Thyroid gland (tissue), 4 donors: ENCODE results near the gene TMEM18. TPM values are rescaled to one million over a fixed set of nuclear protein-coding genes. Genes with fewer than 3 reads are reported as not detected.
A peak's percentile ranks its signal among the peaks of the same experiment; 100 is the strongest.

ENCODE experiments used
- DNase-seq, 2 donors: peaks; one replicate each; pipeline ENCODE4 v3.0.0-alpha.2; 2019
- H3K27ac ChIP-seq, 3 donors: fragments of 200-600 bp; sonication (generic); 1 replicate in 2 of 3; 2 replicates in 1 of 3; pipeline ENCODE4 v1.5.1; 2016 to 2019; ENCODE audit warnings: mild to moderate bottlenecking in 1 of 3, moderate library complexity in 1 of 3
- H3K27me3 ChIP-seq: fragments of 200-600 bp; sonication (generic); one replicate; pipeline ENCODE4 v1.5.1; 2019
- H3K36me3 ChIP-seq, 2 donors: fragments of 200-600 bp; sonication (generic); one replicate each; pipeline ENCODE4 v1.5.1; 2016 to 2019
- H3K4me1 ChIP-seq, 2 donors: fragments of 200-600 bp; sonication (generic); one replicate each; pipeline ENCODE4 v1.5.1; 2017 to 2019
- H3K4me3 ChIP-seq, 3 donors: fragments of 200-600 bp; sonication (generic); replicated peaks in 1 of 3; 1 replicate in 2 of 3; 2 replicates in 1 of 3; pipeline ENCODE4 v1.5.1; 2016; ENCODE audit warnings: mild to moderate bottlenecking in 1 of 3
- H3K9me3 ChIP-seq: fragments of 200-600 bp; sonication (generic); one replicate; pipeline ENCODE4 v1.5.1; 2017
- CTCF ChIP-seq, 6 experiments: fragments of 200-600 bp in 3 of 6; fragments of 450-650 bp in 3 of 6; sonication (generic) in 3 of 6; IDR thresholded peaks; one replicate each; pipeline ENCODE4 v1.5.1; 2016 to 2019; ENCODE audit warnings: antibody characterized with exemption in 6 of 6, mild to moderate bottlenecking in 2 of 6, inconsistent platforms in 1 of 6, moderate library complexity in 1 of 6
- POLR2A ChIP-seq, 2 donors: fragments of 450-650 bp; IDR thresholded peaks; one replicate each; pipeline ENCODE4 v1.6.1; 2017; ENCODE audit warnings: antibody characterized with exemption in 2 of 2, mild to moderate bottlenecking in 2 of 2, moderate library complexity in 1 of 2
- WGBS, 2 donors: methylation state at CpG; one replicate each; pipeline ENCODE4 v1.1.5; 2017; 5-methylcytosine and 5-hydroxymethylcytosine counted together
- intact Hi-C: fragments of 100-400 bp; cut with DNase I; formaldehyde crosslinking; loops from one replicate; pipeline ENCODE4 v1.15.1; 2023
- total RNA-seq, 4 donors: library from RNA; depleted of rRNA; stranded (reverse); fragments of >200 nt; gene quantifications; one replicate each; pipeline ENCODE4 v1.2.3, GENCODE V29; 2016

Gene TMEM18
- total RNA-seq, 4 donors from 2014 or later: 22.2 to 32.0 (median 28.7) TPM

- intact Hi-C loops: no loop called here
- no peak overlapping the region for H3K4me3 ChIP-seq
- no peaks in the 10 kb centered on the region for H3K4me1 ChIP-seq
- H3K9me3 ChIP-seq: no peaks in the 10 kb centered on the region
- H3K27ac ChIP-seq: no peak overlapping the region
- no peaks in the 10 kb centered on the region for H3K27me3 ChIP-seq
- no peak for DNase-seq
- no peaks in the 10 kb centered on the region for H3K36me3 ChIP-seq
- TF ChIP-seq POLR2A (IDR thresholded peaks at IDR 0.05) (no peak), CTCF (IDR thresholded peaks at IDR 0.05) (no peak)
- WGBS, 2 donors: 69 to 80% methylated on average over 2 of the region's 2 CpGs
Measured at GRCh38 chr2:715038-715437, 37.8 kb upstream of the TMEM18 start.

GRCh38 chr2:714005-714741, 37.0 kb upstream of the TMEM18 start:
- no peak overlapping the region for H3K27ac ChIP-seq
- TF ChIP-seq POLR2A (IDR thresholded peaks at IDR 0.05) (no peak), CTCF (IDR thresholded peaks at IDR 0.05) (peak; percentile 30 to 80 (median 67))
- WGBS, 2 donors: 53 to 57% methylated on average over 17 of the region's 17 CpGs
- H3K36me3 ChIP-seq: no peaks in the 10 kb centered on the region
- no peaks in the 10 kb centered on the region for H3K27me3 ChIP-seq
- no peaks in the 10 kb centered on the region for H3K4me1 ChIP-seq
- peak; percentile 72 to 79 for DNase-seq
- no peak overlapping the region for H3K4me3 ChIP-seq
- no peaks in the 10 kb centered on the region for H3K9me3 ChIP-seq
- intact Hi-C loops: no loop called here

- Histone ChIP-seq H3K27ac (no peak overlapping the region), H3K27me3 (no peaks in the 10 kb centered on the region), H3K9me3 (no peaks in the 10 kb centered on the region), H3K4me1 (no peaks in the 10 kb centered on the region), H3K36me3 (no peaks in the 10 kb centered on the region), H3K4me3 (no peak overlapping the region)
- no peak for DNase-seq
- WGBS, 2 donors: 80 to 82% methylated on average over 5 of the region's 5 CpGs
- TF ChIP-seq CTCF (IDR thresholded peaks at IDR 0.05) (no peak), POLR2A (IDR thresholded peaks at IDR 0.05) (no peak)
- intact Hi-C loops: no loop called here
Measured at GRCh38 chr2:710867-711665, 33.9 kb upstream of the TMEM18 start.

GRCh38 chr2:709138-709765, 32.0 kb upstream of the TMEM18 start:
- no peak overlapping the region for H3K27ac ChIP-seq
- H3K4me3 ChIP-seq: no peak overlapping the region
- DNase-seq: no peak
- intact Hi-C loops: no loop called here
- WGBS, 2 donors: 72 to 74% methylated on average over 23 of the region's 23 CpGs
- no peaks in the 10 kb centered on the region for H3K9me3 ChIP-seq
- TF ChIP-seq POLR2A (IDR thresholded peaks at IDR 0.05) (no peak), CTCF (IDR thresholded peaks at IDR 0.05) (no peak)
- H3K4me1 ChIP-seq: no peaks in the 10 kb centered on the region
- no peaks in the 10 kb centered on the region for H3K27me3 ChIP-seq
- no peaks in the 10 kb centered on the region for H3K36me3 ChIP-seq
